HG03196 (cell line): ENCODE results near the gene GPALPP1.
A peak's percentile ranks its signal among the peaks of the same experiment; 100 is the strongest.
"Not testable (repeated sequence)": the region's sequence is repeated elsewhere in the genome, so short reads cannot be mapped to it uniquely, and the experiment has no call there.

Experiments
- ATAC-seq: cut with Tn5 transposase; IDR thresholded peaks from one replicate; pipeline ENCODE4 v1.9.1; 2021; ENCODE audit not compliant: unreplicated experiment

GPALPP1 gene

GRCh38 chr13:44989071-44989889, at the start of gene GPALPP1, which contains the start of gene NUFIP1:
Gene GPALPP1 (plus strand): TSS chr13:44989538. CDS start chr13:44989655, 117 bp downstream.
Gene NUFIP1 (minus strand): TSS chr13:44989471. CDS start chr13:44989436, 35 bp downstream.
- peak; percentile 95 for ATAC-seq

- not testable (repeated sequence) for ATAC-seq
These were observed 45.9 kb upstream of the GPALPP1 start for GRCh38 chr13:44943411-44943810.

GRCh38 chr13:44951184-44951583, 38.2 kb upstream of the GPALPP1 start:
- no peak for ATAC-seq

- ATAC-seq: no peak
These were observed 36.7 kb upstream of the GPALPP1 start for GRCh38 chr13:44952671-44953070.

GRCh38 chr13:44954224-44954623, 35.1 kb upstream of the GPALPP1 start:
- no peak for ATAC-seq

GRCh38 chr13:44955406-44955805, 33.9 kb upstream of the GPALPP1 start:
- no peak for ATAC-seq

GRCh38 chr13:44961997-44962396, 27.3 kb upstream of the GPALPP1 start:
- ATAC-seq: no peak

GRCh38 chr13:44967704-44968433, 21.5 kb upstream of the GPALPP1 start:
- ATAC-seq: no peak

- no peak for ATAC-seq
These were observed 20.9 kb upstream of the GPALPP1 start for GRCh38 chr13:44968434-44968815.

GRCh38 chr13:44969551-44970484, 19.5 kb upstream of the GPALPP1 start:
- no peak for ATAC-seq

- no peak for ATAC-seq
These were observed 17.4 kb upstream of the GPALPP1 start for GRCh38 chr13:44971656-44972595.

- no peak for ATAC-seq
These were observed 16.3 kb upstream of the GPALPP1 start for GRCh38 chr13:44972956-44973581.

GRCh38 chr13:44974056-44974793, 15.1 kb upstream of the GPALPP1 start:
- ATAC-seq: no peak

- no peak for ATAC-seq
These were observed 13.1 kb upstream of the GPALPP1 start for GRCh38 chr13:44976196-44976595.

GRCh38 chr13:44976949-44977583, 12.3 kb upstream of the GPALPP1 start:
- ATAC-seq: no peak

- no peak for ATAC-seq
These were observed 11.0 kb upstream of the GPALPP1 start for GRCh38 chr13:44978328-44978727.

- ATAC-seq: peak; percentile 17
These were observed 603 bp downstream of the GPALPP1 start for GRCh38 chr13:44989941-44990340.

- ATAC-seq: no peak
These were observed 14.1 kb downstream of the GPALPP1 start for GRCh38 chr13:45003417-45003816.
